Gastroesophageal sphincter (tissue), 3 donors: ENCODE results near the gene COL20A1.

Experiments used
- EP300 ChIP-seq: sonication (generic); formaldehyde crosslinking; IDR thresholded peaks from one replicate; pipeline ENCODE4 v1.6.1; 2017; ENCODE audit warnings: antibody characterized with exemption, mild to moderate bottlenecking
- POLR2A ChIP-seq, 2 donors: fragments of 450-650 bp; IDR thresholded peaks; one replicate each; pipeline ENCODE4 v1.6.1; 2017; ENCODE audit warnings: antibody characterized with exemption in 2 of 2, mild to moderate bottlenecking in 2 of 2, moderate library complexity in 1 of 2
- POLR2AphosphoS5 ChIP-seq: sonication (generic); formaldehyde crosslinking; IDR thresholded peaks from one replicate; pipeline ENCODE4 v1.6.1; 2017; ENCODE audit warnings: antibody characterized with exemption
- TF ChIP-seq, protein P1 (sequence below), 4 experiments: fragments of 200-600 bp in 2 of 4; fragments of 450-650 bp in 2 of 4; sonication (generic) in 1 of 4; IDR thresholded peaks; one replicate each; pipeline ENCODE4 v1.5.1; 2017 to 2019; ENCODE audit warnings: antibody characterized with exemption in 4 of 4, mild to moderate bottlenecking in 2 of 4, moderate library complexity in 2 of 4

DNA sequence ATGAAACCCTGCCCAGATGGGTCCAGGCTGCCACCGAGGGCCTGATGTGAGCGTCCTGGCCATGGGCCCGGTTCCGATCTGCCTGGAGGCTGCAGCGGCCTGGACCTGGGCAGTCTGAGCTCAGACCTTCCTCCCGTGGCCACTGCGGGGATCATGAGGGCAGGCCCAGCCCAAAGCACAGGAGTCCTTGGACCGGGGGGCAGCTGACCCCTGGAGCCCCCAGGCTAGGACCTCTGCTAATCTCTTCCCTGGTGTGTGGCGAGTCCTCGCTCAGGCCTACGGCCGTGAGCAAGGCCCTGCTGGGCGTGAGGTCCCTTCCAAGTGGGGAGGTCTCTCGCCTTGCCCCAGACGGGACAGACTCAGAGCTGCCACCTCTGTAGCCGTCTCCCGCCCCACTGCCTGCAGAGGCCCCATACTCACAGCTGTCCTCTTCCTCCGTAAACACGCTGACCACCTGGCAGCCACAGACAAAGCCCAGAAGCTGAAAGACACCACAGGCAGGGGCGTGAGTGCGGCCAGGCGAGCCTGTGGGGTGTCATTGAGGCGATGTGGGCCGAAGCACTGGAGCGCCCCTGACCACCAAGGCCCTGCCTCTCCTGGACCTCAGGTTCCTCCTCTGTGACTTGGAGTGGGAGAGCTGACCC is 49.3 kb upstream of the COL20A1 start:
- no peak for TF ChIP-seq POLR2AphosphoS5
- TF ChIP-seq, protein P1, sequence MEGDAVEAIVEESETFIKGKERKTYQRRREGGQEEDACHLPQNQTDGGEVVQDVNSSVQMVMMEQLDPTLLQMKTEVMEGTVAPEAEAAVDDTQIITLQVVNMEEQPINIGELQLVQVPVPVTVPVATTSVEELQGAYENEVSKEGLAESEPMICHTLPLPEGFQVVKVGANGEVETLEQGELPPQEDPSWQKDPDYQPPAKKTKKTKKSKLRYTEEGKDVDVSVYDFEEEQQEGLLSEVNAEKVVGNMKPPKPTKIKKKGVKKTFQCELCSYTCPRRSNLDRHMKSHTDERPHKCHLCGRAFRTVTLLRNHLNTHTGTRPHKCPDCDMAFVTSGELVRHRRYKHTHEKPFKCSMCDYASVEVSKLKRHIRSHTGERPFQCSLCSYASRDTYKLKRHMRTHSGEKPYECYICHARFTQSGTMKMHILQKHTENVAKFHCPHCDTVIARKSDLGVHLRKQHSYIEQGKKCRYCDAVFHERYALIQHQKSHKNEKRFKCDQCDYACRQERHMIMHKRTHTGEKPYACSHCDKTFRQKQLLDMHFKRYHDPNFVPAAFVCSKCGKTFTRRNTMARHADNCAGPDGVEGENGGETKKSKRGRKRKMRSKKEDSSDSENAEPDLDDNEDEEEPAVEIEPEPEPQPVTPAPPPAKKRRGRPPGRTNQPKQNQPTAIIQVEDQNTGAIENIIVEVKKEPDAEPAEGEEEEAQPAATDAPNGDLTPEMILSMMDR (IDR thresholded peaks at IDR 0.05), result no peak
- no peak for TF ChIP-seq POLR2A (IDR thresholded peaks at IDR 0.05)
- no peak for TF ChIP-seq EP300
